Hepatocyte (in vitro differentiated cells): ENCODE measurements around the gene ULK4.

Experiments
- CTCF ChIP-seq: fragments of 200-600 bp; sonication (generic); IDR thresholded peaks from 2 replicates; pipeline ENCODE4 v1.5.1; 2016; ENCODE audit warnings: antibody characterized with exemption, mild to moderate bottlenecking; ENCODE audit not compliant: poor library complexity
- EZH2 ChIP-seq: fragments of 200-600 bp; sonication (generic); IDR thresholded peaks from 2 replicates; pipeline ENCODE4 v1.6.1; 2016; ENCODE audit warnings: antibody characterized with exemption, mild to moderate bottlenecking, borderline replicate concordance
- EZH2phosphoT487 ChIP-seq: fragments of 200-600 bp; sonication (generic); IDR thresholded peaks from one replicate; pipeline ENCODE4 v1.6.1; 2018; ENCODE audit warnings: antibody characterized with exemption, mild to moderate bottlenecking, low read depth, moderate library complexity; ENCODE audit not compliant: unreplicated experiment, severe bottlenecking

GRCh38 chr3:41681479-41681878, 280.4 kb downstream of the ULK4 start:
- TF ChIP-seq CTCF (no peak), EZH2phosphoT487 (no peak), EZH2 (no peak)
